PC-3 (cell line): ENCODE results near the gene PLEKHO2.

Source experiments
- EZH2 ChIP-seq: fragments of 300-600 bp; sonication (generic); IDR thresholded peaks from one replicate; pipeline ENCODE4 v1.6.1; 2017; ENCODE audit warnings: antibody characterized with exemption, mild to moderate bottlenecking, low read length; ENCODE audit not compliant: unreplicated experiment
- EZH2phosphoT487 ChIP-seq: fragments of 300-600 bp; sonication (generic); IDR thresholded peaks from 2 replicates; pipeline ENCODE4 v1.6.1; 2018; ENCODE audit warnings: mild to moderate bottlenecking, antibody characterized with exemption, low read length, borderline replicate concordance
- TF ChIP-seq, protein P1 (sequence below): fragments of 300-600 bp; sonication (generic); conservative IDR thresholded peaks from 2 replicates; pipeline ENCODE4 v1.5.1; 2017; ENCODE audit warnings: antibody characterized with exemption, low read depth, mild to moderate bottlenecking, low read length

DNA sequence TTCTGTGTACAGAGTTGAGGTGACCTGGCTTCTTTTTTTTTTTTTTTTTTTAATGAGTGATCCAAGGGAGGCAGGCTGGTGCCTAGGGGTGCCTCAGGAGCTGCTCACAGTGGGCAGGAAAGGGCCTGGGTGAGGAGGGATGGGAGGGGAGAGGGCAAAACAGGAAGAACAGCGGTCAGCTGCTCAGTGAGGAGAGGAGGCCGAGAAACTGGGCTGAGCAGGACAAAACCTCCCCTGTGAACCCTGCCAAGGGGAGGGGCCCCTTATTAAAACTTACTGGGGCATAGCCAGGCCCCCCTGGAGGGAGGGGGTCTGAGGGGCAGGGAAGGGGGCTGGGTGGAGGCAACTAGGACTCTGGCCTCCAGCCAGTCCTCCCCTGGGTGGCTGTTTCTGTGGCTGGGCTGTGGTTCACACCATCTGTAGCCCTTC is 3.5 kb downstream of the PLEKHO2 start:
- TF ChIP-seq, protein P1, sequence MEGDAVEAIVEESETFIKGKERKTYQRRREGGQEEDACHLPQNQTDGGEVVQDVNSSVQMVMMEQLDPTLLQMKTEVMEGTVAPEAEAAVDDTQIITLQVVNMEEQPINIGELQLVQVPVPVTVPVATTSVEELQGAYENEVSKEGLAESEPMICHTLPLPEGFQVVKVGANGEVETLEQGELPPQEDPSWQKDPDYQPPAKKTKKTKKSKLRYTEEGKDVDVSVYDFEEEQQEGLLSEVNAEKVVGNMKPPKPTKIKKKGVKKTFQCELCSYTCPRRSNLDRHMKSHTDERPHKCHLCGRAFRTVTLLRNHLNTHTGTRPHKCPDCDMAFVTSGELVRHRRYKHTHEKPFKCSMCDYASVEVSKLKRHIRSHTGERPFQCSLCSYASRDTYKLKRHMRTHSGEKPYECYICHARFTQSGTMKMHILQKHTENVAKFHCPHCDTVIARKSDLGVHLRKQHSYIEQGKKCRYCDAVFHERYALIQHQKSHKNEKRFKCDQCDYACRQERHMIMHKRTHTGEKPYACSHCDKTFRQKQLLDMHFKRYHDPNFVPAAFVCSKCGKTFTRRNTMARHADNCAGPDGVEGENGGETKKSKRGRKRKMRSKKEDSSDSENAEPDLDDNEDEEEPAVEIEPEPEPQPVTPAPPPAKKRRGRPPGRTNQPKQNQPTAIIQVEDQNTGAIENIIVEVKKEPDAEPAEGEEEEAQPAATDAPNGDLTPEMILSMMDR: no peak
- TF ChIP-seq EZH2phosphoT487: no peak
- no peak for TF ChIP-seq EZH2
